SJCRH30 (cell line): ENCODE results near the gene IRF3. TPM values are rescaled to one million over a fixed set of nuclear protein-coding genes. Genes with fewer than 3 reads are reported as not detected.
A peak's percentile ranks its signal among the peaks of the same experiment; 100 is the strongest.

Experiments
- DNase-seq, 2 experiments: peaks; one replicate each; pipeline ENCODE4 v3.0.0-alpha.2; 2015 to 2020
- H3K27ac ChIP-seq: fragments of 250-450 bp; sonication (Bioruptor Pico); 2 replicates; pipeline ENCODE4 v1.5.1; 2020; ENCODE audit warnings: mild to moderate bottlenecking, moderate library complexity
- H3K27me3 ChIP-seq: fragments of 250-450 bp; sonication (Bioruptor Pico); 2 replicates; pipeline ENCODE4 v1.5.1; 2020; ENCODE audit warnings: mild to moderate bottlenecking, moderate library complexity
- H3K36me3 ChIP-seq: fragments of 250-450 bp; sonication (Bioruptor Pico); 2 replicates; pipeline ENCODE4 v1.5.1; 2020; ENCODE audit warnings: mild to moderate bottlenecking, moderate library complexity
- H3K4me1 ChIP-seq: fragments of 250-450 bp; sonication (Bioruptor Pico); 2 replicates; pipeline ENCODE4 v1.5.1; 2020; ENCODE audit warnings: mild to moderate bottlenecking, moderate library complexity
- H3K4me3 ChIP-seq: fragments of 250-450 bp; sonication (Bioruptor Pico); 2 replicates; pipeline ENCODE4 v1.5.1; 2020; ENCODE audit warnings: mild to moderate bottlenecking, moderate library complexity
- H3K9me3 ChIP-seq: fragments of 250-450 bp; sonication (Bioruptor Pico); replicated peaks from 2 replicates; pipeline ENCODE4 v1.5.1; 2020; ENCODE audit warnings: mild to moderate bottlenecking, moderate library complexity
- total RNA-seq: library from RNA; depleted of rRNA; stranded (reverse); fragments of >200 nt; shearing (Covaris generic); gene quantifications from 2 replicates; pipeline ENCODE4 v1.2.3, GENCODE V29; 2014

Gene IRF3
- total RNA-seq, 1 experiment from 2014 or later: 38.6 TPM

- peaks cover 53% of the 10 kb centered on the region for H3K36me3 ChIP-seq
- peak overlapping the region; percentile 50; the same call in 1 of the 2 replicates for H3K27ac ChIP-seq
- peak; percentile 92 to 95 for DNase-seq
- peak overlapping the region; percentile 94; the same call in 1 of the 2 replicates for H3K4me3 ChIP-seq
- peaks cover 18% of the 10 kb centered on the region for H3K4me1 ChIP-seq
- H3K9me3 ChIP-seq: no peaks in the 10 kb centered on the region
- no peaks in the 10 kb centered on the region for H3K27me3 ChIP-seq
Observed at GRCh38 chr19:49680421-49681351, 15.0 kb upstream of the IRF3 start.

GRCh38 chr19:49679771-49680413 lies 14.2 kb upstream of the IRF3 start:
- Histone ChIP-seq H3K4me3 (peak overlapping the region; percentile 94), H3K4me1 (peaks cover 18% of the 10 kb centered on the region), H3K27ac (peak overlapping the region; percentile 50), H3K27me3 (no peaks in the 10 kb centered on the region), H3K9me3 (no peaks in the 10 kb centered on the region), H3K36me3 (peaks cover 46% of the 10 kb centered on the region)
- DNase-seq: peak in 1 of 2 experiments; percentile 41

- peak; percentile 78 to 83 for DNase-seq
- Histone ChIP-seq H3K4me1 (peaks cover 18% of the 10 kb centered on the region), H3K27ac (peak overlapping the region; percentile 50), H3K36me3 (peaks cover 39% of the 10 kb centered on the region), H3K4me3 (peak overlapping the region; percentile 94), H3K9me3 (no peaks in the 10 kb centered on the region), H3K27me3 (no peaks in the 10 kb centered on the region)
Observed at GRCh38 chr19:49678985-49679770, 13.5 kb upstream of the IRF3 start.

GRCh38 chr19:49677901-49678674 lies 12.4 kb upstream of the IRF3 start:
- H3K27ac ChIP-seq: peak overlapping the region; percentile 98
- no peaks in the 10 kb centered on the region for H3K27me3 ChIP-seq
- H3K9me3 ChIP-seq: no peaks in the 10 kb centered on the region
- peak overlapping the region; percentile 94 for H3K4me3 ChIP-seq
- H3K36me3 ChIP-seq: peaks cover 29% of the 10 kb centered on the region
- DNase-seq: peak; percentile 87 to 93
- peaks cover 18% of the 10 kb centered on the region for H3K4me1 ChIP-seq

GRCh38 chr19:49677231-49677900 lies 11.7 kb upstream of the IRF3 start, which contains the start of gene PRMT1:
Gene PRMT1 (plus strand): TSS chr19:49677271. CDS start chr19:49677281, 10 bp downstream.
- peak; percentile 67 to 68 for DNase-seq
- Histone ChIP-seq H3K27ac (peak within 1 kb of the TSS; percentile 98), H3K4me1 (peaks cover 18% of the 10 kb centered on the region), H3K27me3 (no peaks in the 10 kb centered on the region), H3K36me3 (peaks cover 22% of the 10 kb centered on the region), H3K9me3 (no peaks in the 10 kb centered on the region), H3K4me3 (peak within 1 kb of the TSS; percentile 94)

- DNase-seq: peak; percentile 100
- Histone ChIP-seq H3K27me3 (no peaks in the 10 kb centered on the region), H3K36me3 (peaks cover 16% of the 10 kb centered on the region), H3K27ac (peak overlapping the region; percentile 98), H3K9me3 (no peaks in the 10 kb centered on the region), H3K4me1 (peaks cover 18% of the 10 kb centered on the region), H3K4me3 (peak overlapping the region; percentile 94)
Observed at GRCh38 chr19:49676784-49677230, 11.2 kb upstream of the IRF3 start.

GRCh38 chr19:49676136-49676783 lies 10.6 kb upstream of the IRF3 start:
- no peaks in the 10 kb centered on the region for H3K9me3 ChIP-seq
- peaks cover 11% of the 10 kb centered on the region for H3K36me3 ChIP-seq
- H3K4me3 ChIP-seq: peak overlapping the region; percentile 94
- peak overlapping the region; percentile 98 for H3K27ac ChIP-seq
- DNase-seq: peak in 1 of 2 experiments; percentile 84
- no peaks in the 10 kb centered on the region for H3K27me3 ChIP-seq
- peaks cover 18% of the 10 kb centered on the region for H3K4me1 ChIP-seq

GRCh38 chr19:49672131-49672919 lies 6.7 kb upstream of the IRF3 start:
- Histone ChIP-seq H3K27ac (no peak overlapping the region), H3K36me3 (peaks cover 3% of the 10 kb centered on the region), H3K4me1 (no peaks in the 10 kb centered on the region), H3K9me3 (no peaks in the 10 kb centered on the region), H3K27me3 (no peaks in the 10 kb centered on the region), H3K4me3 (no peak overlapping the region)
- peak; percentile 65 to 72 for DNase-seq

- no peaks in the 10 kb centered on the region for H3K4me1 ChIP-seq
- H3K27ac ChIP-seq: no peak overlapping the region
- H3K4me3 ChIP-seq: no peak overlapping the region
- H3K27me3 ChIP-seq: no peaks in the 10 kb centered on the region
- no peaks in the 10 kb centered on the region for H3K9me3 ChIP-seq
- peaks cover 3% of the 10 kb centered on the region for H3K36me3 ChIP-seq
- DNase-seq: no peak
Observed at GRCh38 chr19:49669516-49669915, 3.9 kb upstream of the IRF3 start.

GRCh38 chr19:49667473-49667872 lies 1.8 kb upstream of the IRF3 start:
- Histone ChIP-seq H3K27me3 (no peaks in the 10 kb centered on the region), H3K27ac (no peak overlapping the region), H3K36me3 (peaks cover 3% of the 10 kb centered on the region), H3K9me3 (no peaks in the 10 kb centered on the region), H3K4me1 (0 out of 2 replicates have a peak, but pooled peaks cover 3% of the 10 kb centered on the region), H3K4me3 (no peak overlapping the region)
- no peak for DNase-seq

- no peak for DNase-seq
- Histone ChIP-seq H3K36me3 (peaks cover 8% of the 10 kb centered on the region), H3K9me3 (no peaks in the 10 kb centered on the region), H3K27ac (peak overlapping the region; percentile 26; the same call in 1 of the 2 replicates), H3K4me1 (0 out of 2 replicates have a peak, but pooled peaks cover 3% of the 10 kb centered on the region), H3K27me3 (no peaks in the 10 kb centered on the region), H3K4me3 (peak overlapping the region; percentile 70)
Observed at GRCh38 chr19:49666120-49666444, 425 bp upstream of the IRF3 start.

GRCh38 chr19:49665036-49665350 lies 664 bp downstream of the IRF3 start:
- no peak for DNase-seq
- Histone ChIP-seq H3K4me3 (peak overlapping the region; percentile 70), H3K9me3 (no peaks in the 10 kb centered on the region), H3K27me3 (no peaks in the 10 kb centered on the region), H3K36me3 (peaks cover 12% of the 10 kb centered on the region), H3K4me1 (0 out of 2 replicates have a peak, but pooled peaks cover 3% of the 10 kb centered on the region), H3K27ac (peak overlapping the region; percentile 26; the same call in 1 of the 2 replicates)
